Activated naive CD4-positive, alpha-beta T cell treated with anti-CD3 and anti-CD28 coated beads, Interleukin-2, amount 50 U/mL, for 24 hours (primary cell): ENCODE measurements around the gene ZNF728.
"Not testable (repeated sequence)": the region's sequence is repeated elsewhere in the genome, so short reads cannot be mapped to it uniquely, and the experiment has no call there.

Experiments
- H3K27ac Mint-ChIP-seq: one replicate; pipeline ENCODE4 v1.8.0; 2021; ENCODE audit warnings: mild to moderate bottlenecking, mixed read lengths
- H3K27me3 Mint-ChIP-seq: one replicate; pipeline ENCODE4 v1.8.0; 2021; ENCODE audit warnings: mixed read lengths
- H3K36me3 Mint-ChIP-seq: one replicate; pipeline ENCODE4 v1.8.0; 2021; ENCODE audit warnings: mixed read lengths
- H3K4me1 Mint-ChIP-seq: one replicate; pipeline ENCODE4 v1.8.0; 2021; ENCODE audit warnings: mixed read lengths
- H3K4me3 Mint-ChIP-seq: one replicate; pipeline ENCODE4 v1.8.0; 2021; ENCODE audit warnings: mild to moderate bottlenecking, mixed read lengths
- H3K9me3 Mint-ChIP-seq: one replicate; pipeline ENCODE4 v1.8.0; 2021; ENCODE audit warnings: mixed read lengths

ZNF728 gene

DNA sequence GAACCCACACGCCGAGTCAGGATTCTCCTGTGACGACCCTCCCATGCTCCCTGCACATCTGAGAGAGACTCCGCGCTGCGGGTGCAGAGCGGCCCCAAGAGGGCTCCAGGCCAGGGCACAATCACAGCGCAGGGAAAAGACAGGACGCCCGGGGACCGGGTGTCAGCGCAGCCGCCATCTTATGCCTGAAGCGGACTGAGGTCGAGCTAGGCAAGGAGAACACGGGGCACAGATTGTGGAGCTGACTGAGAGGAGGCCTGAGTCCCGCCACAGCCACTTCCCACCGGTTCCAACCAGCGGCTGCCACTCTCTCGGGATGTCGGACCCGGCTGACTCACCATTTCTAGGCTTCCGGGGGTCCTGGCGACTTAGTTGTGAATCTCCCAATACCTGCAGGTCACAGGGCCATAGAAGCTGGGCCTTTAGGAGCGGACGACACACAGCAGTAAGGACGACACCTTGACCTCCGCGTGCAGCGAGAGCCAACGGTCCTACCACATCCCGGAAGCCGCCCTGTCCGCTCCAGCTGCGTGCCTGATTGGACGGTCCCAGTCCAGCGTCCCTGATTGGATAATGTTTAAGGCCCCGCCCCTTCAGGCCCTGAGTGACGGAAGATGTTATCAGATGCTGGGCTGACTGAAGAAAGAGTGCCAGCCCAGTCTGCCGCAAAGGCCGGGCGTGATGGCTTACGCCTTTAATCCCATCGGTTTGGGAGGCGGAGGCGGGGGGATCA, at the start of gene ZNF728:
Gene ZNF728, minus strand, starts transcription at position 487 of the 733 bp plus-strand sequence. Its CDS starts 146 bp downstream, at position 341.
- H3K27ac Mint-ChIP-seq: no peak within 1 kb of the TSS
- peaks cover 15% of the 10 kb centered on the region for H3K9me3 Mint-ChIP-seq
- H3K36me3 Mint-ChIP-seq: peaks cover 2% of the 10 kb centered on the region
- no peaks in the 10 kb centered on the region for H3K4me1 Mint-ChIP-seq
- no peaks in the 10 kb centered on the region for H3K27me3 Mint-ChIP-seq
- H3K4me3 Mint-ChIP-seq: no peak within 1 kb of the TSS

DNA sequence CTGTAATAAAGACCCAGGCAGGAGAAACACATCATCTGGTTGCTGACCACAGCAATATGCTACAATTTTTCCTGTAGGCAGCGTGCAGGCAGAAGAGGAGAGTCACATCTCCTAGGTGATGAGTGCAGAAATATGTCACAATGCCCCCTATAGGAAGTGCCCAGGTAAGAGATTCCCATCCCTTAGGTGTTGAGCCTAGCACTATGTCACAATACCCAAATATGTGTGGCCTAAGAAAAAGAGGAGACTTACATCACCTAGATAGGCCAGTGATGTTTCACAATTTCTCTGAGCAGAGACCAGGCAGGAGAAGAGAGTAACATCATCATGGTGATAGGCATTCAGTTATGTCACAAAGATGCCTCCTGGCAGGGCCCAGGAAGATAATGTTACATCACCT, 49.4 kb upstream of the ZNF728 start:
- Mint-ChIP-seq H3K4me3 (no peak overlapping the region), H3K9me3 (peaks cover 27% of the 10 kb centered on the region), H3K36me3 (no peaks in the 10 kb centered on the region), H3K4me1 (no peaks in the 10 kb centered on the region), H3K27ac (no peak overlapping the region), H3K27me3 (no peaks in the 10 kb centered on the region)

DNA sequence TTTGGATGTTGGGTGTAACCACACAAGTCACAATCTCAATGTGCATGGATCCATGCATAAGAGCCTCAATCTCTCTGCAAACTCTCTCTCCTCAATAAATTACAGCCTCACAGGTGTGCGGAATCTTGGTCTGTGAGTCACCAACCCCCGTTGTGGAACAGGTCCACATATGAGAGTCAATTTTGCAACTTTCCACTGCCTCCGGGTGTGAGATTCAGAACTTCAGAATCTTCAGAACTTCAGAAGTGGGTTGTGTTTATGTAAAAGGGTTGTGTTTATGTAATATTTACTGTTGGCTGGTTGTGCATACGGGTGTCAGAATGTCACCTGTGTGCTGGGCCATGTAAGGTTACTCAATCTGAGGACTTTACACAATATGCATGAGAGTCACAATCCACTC, 46.3 kb upstream of the ZNF728 start:
- H3K27me3 Mint-ChIP-seq: no peaks in the 10 kb centered on the region
- H3K36me3 Mint-ChIP-seq: no peaks in the 10 kb centered on the region
- no peaks in the 10 kb centered on the region for H3K4me1 Mint-ChIP-seq
- H3K4me3 Mint-ChIP-seq: no peak overlapping the region
- no peak overlapping the region for H3K27ac Mint-ChIP-seq
- peaks cover 20% of the 10 kb centered on the region for H3K9me3 Mint-ChIP-seq

DNA sequence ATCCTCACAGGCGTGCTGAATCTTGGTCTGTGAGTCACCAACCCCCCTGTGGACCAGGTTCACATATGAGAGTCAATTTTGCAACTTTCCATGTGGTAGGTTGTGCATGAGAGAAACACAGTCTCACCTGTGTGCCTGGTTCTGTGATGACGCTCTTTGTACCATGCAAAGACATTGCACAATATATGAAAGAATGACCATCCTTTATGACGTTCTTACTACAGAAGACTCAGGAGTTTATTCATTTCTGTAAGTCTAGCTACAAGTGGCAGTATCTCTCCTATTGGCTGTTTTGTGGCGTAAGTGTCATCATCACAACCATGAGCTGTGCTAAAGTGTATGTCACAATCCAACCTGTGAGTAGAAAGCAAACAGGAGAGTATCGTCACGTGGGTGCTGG, 43.8 kb upstream of the ZNF728 start:
- Mint-ChIP-seq H3K4me3 (no peak overlapping the region), H3K27ac (no peak overlapping the region), H3K9me3 (peaks cover 17% of the 10 kb centered on the region), H3K4me1 (no peaks in the 10 kb centered on the region), H3K36me3 (no peaks in the 10 kb centered on the region), H3K27me3 (no peaks in the 10 kb centered on the region)

DNA sequence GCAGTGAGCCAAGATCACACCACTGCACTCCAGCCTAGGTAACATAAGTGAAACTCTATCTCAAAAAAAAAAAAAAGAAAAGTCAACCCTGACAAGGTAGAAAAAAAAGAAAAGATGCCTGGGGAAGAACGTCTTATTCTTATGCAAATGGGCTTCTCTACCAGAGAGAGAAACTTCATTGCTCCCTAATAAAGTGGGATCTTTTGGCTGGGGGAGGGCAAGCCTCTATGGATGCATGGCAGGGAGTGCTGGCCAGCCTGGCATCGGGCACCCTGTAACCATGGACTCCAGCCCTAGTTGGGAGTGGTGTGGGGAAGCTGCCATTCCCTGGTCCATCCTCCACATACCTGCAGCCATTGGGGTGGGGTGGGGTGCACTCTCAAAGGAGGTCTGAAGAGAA, 30.7 kb upstream of the ZNF728 start:
- H3K4me1 Mint-ChIP-seq: no peaks in the 10 kb centered on the region
- peaks cover 6% of the 10 kb centered on the region for H3K9me3 Mint-ChIP-seq

DNA sequence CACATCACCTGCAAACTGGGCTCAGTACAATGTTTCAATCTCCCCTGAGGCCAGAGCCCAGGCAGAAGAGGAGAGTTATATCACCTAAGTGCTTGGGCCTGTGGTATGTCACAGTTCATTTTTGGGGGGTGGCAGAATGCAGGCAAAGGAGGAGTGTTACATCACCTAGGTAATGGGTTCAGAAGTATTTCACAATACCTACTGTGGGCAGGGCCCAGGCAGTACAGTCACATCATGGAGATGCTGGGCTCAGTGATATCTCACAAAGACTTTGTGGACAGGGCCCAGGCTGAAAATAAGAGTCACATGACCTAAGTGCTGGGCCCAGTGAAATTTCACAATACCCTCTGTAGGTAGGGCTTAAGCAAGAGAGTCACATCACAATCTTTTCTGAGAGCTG, 12.7 kb upstream of the ZNF728 start:
- Mint-ChIP-seq H3K4me3 (no peak overlapping the region), H3K9me3 (peaks cover 15% of the 10 kb centered on the region), H3K36me3 (no peaks in the 10 kb centered on the region), H3K4me1 (no peaks in the 10 kb centered on the region), H3K27ac (no peak overlapping the region), H3K27me3 (no peaks in the 10 kb centered on the region)

More for the DNA sequence above, 30.7 kb upstream of the ZNF728 start:
- H3K27ac Mint-ChIP-seq: no peak overlapping the region
- H3K36me3 Mint-ChIP-seq: peaks cover 4% of the 10 kb centered on the region
- H3K4me3 Mint-ChIP-seq: no peak overlapping the region
- H3K27me3 Mint-ChIP-seq: no peaks in the 10 kb centered on the region

DNA sequence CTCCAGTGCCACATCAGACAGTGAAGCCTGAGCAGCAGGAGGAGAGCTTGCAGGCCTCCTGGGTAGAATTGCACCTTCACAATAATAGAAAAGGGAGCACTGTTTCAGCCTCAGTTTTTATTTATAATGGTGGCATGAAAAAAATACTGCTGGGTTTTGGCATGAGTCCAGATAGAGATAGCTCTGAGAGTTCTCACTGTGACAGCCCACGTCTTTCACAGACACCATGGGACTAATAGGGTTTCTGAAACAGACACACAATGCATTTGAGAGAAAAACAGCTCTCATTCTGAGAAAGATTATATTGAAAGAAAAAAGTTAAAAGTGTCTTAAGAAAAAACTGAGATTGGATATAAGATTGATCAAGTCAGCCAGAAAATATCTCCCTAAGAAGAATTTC, 8.0 kb downstream of the ZNF728 start:
- peaks cover 15% of the 10 kb centered on the region for H3K9me3 Mint-ChIP-seq
- not testable (repeated sequence) for H3K27ac Mint-ChIP-seq

DNA sequence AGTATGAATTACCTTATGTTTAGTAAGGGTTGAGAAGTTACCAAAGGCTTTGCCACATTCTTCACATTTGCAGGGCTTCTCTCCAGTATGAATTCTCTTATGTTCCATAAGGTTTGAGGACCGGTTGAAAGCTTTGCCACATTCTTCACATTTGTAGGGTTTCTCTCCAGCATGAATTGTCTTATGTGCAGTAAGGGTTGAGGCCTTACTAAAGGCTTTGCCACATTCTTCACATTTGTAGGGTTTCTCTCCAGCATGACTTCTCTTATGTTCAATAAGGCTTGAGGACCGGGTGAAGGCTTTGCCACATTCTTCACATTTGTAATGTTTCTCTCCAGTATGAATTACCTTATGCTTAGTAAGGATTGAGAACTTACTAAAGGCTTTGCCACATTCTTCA, 26.7 kb downstream of the ZNF728 start:
- Mint-ChIP-seq H3K4me3 (no peak overlapping the region), H3K27me3 (no peaks in the 10 kb centered on the region), H3K36me3 (peaks cover 7% of the 10 kb centered on the region), H3K9me3 (peaks cover 26% of the 10 kb centered on the region), H3K27ac (no peak overlapping the region), H3K4me1 (no peaks in the 10 kb centered on the region)

More for the DNA sequence above, 8.0 kb downstream of the ZNF728 start:
- H3K36me3 Mint-ChIP-seq, H3K27me3 Mint-ChIP-seq, H3K4me3 Mint-ChIP-seq, H3K4me1 Mint-ChIP-seq: not testable (repeated sequence)

DNA sequence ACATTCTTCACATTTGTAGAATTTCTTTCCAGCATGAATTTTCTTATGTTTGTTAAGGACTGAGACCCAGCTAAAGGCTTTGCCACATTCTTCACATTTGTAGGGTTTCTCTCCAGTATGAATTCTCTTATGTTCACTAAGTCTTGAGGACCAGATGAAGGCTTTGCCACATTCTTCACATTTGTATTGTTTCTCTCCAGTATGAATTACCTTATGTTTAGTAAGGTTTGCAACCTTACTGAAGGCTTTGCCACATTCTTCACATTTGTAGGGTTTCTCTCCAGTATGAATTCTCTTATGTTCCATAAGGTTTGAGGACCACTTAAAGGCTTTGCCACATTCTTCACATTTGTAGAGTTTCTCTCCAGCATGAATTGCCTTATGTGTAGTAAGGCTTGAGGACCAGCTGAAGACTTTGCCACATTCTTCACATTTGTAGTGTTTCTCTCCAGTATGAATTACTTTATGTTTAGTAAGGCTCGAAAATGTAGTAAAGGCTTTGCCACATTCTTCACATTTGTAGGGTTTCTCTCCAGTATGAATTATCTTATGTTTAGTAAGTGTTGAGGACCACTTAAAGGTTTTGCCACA, 27.3 kb downstream of the ZNF728 start:
- not testable (repeated sequence) for H3K36me3 Mint-ChIP-seq, H3K27ac Mint-ChIP-seq, H3K4me1 Mint-ChIP-seq, H3K4me3 Mint-ChIP-seq, H3K27me3 Mint-ChIP-seq
- H3K9me3 Mint-ChIP-seq: peaks cover 25% of the 10 kb centered on the region

DNA sequence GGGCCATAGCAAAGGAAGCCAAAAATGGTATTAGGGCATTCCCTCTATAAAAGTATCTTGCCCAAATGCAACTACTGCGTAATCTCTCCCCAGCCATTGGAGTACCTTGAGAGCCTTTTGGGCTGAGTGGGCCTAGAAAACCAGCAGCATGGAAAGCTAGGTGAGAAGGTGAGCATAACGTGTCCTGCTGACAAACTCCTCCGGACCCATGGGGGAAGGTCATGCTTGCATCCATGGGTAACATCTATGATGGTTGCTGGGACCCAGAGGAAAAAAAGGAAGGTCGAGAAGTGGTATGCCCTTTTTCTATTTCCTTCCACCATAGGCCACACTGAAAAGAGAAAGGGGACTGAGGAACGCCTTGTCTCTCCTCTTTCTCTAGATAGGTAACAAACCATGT, 57.4 kb downstream of the ZNF728 start:
- Mint-ChIP-seq H3K9me3 (peaks cover 24% of the 10 kb centered on the region), H3K4me1 (no peaks in the 10 kb centered on the region), H3K27me3 (no peaks in the 10 kb centered on the region), H3K27ac (no peak overlapping the region), H3K36me3 (peaks cover 3% of the 10 kb centered on the region), H3K4me3 (no peak overlapping the region)

DNA sequence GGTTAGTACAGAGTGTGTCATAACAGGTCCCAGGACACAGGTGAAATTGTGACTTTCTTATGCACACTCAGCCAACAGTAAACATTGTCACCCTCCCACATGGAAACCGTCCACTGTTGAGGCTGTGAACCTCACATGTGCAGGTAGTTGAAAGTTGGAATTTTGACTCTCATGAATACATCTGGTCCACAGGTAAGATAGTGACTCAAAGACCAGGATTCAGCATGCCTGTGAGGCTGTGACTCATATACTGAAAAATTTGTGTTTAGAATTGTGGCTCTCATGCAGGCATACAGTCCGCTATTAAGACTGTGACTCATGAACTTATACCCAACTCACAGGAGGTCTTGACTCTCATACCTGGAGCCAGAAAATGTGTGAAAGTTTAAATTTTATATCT, 67.8 kb downstream of the ZNF728 start:
- Mint-ChIP-seq H3K27me3 (no peaks in the 10 kb centered on the region), H3K4me3 (no peak overlapping the region), H3K36me3 (no peaks in the 10 kb centered on the region), H3K9me3 (peaks cover 4% of the 10 kb centered on the region), H3K27ac (no peak overlapping the region), H3K4me1 (no peaks in the 10 kb centered on the region)

DNA sequence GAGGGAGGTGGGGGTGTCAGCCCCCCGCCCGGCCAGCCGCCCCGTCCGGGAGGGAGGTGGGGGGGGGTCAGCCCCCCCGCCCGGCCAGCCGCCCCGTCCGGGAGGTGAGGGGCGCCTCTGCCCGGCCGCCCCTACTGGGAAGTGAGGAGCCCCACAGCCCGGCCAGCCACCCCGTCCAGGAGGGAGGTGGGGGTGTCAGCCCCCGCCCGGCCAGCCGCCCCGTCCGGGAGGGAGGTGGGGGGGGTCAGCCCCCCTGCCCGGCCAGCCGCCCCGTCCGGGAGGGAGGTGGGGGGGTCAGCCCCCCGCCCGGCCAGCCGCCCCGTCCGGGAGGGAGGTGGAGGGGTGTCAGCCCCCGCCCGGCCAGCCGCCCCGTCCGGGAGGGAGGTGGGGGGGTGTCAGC, 75.4 kb downstream of the ZNF728 start:
- H3K4me1 Mint-ChIP-seq, H3K4me3 Mint-ChIP-seq, H3K36me3 Mint-ChIP-seq, H3K27me3 Mint-ChIP-seq, H3K27ac Mint-ChIP-seq: not testable (repeated sequence)
- H3K9me3 Mint-ChIP-seq: peaks cover 14% of the 10 kb centered on the region

DNA sequence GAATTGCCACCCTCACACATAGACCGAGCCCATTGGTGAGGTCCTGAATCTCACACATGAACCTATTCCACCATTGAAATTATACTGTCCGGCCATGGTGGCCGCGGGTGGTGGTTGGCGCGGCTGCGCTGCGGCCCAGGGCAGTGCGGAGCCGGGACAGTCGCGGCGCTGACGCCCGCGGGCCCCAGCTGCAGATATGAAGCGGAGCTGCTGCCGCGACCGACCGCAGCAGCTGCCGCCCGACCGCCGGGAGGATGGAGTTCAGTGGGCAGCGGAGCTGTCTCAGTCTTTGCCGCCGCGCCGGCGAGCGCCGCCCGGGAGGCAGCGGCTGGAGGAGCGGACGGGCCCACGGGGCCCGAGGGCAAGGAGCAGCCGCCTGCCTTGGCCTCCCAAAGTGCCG, 77.8 kb downstream of the ZNF728 start:
- not testable (repeated sequence) for H3K4me1 Mint-ChIP-seq, H3K27ac Mint-ChIP-seq, H3K27me3 Mint-ChIP-seq, H3K36me3 Mint-ChIP-seq, H3K4me3 Mint-ChIP-seq
- H3K9me3 Mint-ChIP-seq: peaks cover 14% of the 10 kb centered on the region
